DMS53 (cell line): ENCODE results near the gene SMOC2.
A peak's percentile ranks its signal among the peaks of the same experiment; 100 is the strongest.

Experiments
- DNase-seq: peaks from one replicate; lab custom pipeline; 2025; lab: John Stamatoyannopoulos, UW

SMOC2 gene

DNA sequence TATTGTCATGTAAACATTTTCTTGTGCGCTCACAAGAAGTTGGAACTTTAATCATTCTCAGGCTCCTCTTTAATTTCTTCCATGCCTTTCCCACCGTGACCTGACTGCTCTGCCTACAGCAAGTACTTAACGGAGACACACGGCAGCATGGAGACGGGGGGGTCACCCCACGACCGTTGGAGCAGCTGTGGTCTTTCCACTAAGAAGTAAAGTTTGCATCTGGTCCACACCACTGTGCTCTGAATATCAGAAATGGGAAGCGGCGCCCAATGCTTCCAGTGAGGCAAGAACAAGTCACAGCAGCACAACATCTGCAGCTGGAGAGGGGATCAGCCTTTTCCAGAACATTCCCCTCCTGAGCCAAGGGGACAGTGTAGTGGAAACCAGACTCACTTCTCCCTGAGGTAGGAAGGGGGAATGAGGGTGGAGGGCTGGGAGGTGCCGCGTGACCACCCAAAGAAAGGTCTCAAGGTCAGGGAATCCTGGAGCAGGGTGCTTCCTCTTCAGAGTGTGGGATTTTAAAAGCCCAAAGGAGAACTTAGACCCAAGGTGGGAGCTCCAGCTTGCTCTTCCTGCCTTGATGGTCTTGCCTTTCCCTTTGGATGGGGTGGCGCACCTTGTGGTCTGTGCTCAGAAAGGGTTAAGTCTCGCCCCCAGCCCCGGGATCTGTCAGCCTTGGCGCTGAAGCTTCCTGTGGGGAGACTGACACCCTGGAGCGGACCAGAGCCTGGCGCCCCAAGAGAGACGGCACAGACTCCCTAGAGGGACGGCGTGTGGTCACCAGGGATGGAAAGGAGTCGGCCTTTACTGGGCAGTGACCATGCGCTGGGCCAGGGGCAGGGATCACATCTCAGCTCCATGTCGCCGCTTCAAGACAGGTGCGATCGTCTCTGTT, 25.6 kb upstream of the SMOC2 start:
- no peak for DNase-seq

DNA sequence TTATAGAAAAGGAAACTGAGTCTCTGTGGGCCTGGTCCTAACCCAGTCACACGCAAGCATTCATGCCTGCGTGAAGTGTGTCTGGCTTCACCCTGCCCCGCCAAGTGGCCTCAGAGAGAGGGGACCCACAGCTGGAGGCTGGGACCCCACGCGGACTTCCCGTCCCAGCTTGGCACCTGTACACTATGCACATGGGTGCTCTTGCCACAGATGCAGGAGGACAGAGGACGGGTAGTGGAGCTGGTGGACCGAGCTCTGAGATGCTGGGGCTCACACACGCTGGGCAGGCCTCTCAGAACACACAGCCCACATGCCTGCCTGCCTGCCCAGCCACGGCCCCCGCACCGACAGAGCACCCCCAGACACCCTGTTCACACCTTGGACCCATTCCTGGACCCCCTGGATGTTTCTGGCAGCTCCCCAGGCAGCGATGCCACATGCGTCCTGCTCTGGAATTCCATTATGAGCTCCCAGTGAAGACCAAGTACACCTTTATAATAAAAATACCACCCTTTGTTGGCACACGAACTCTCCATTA, 24.9 kb upstream of the SMOC2 start:
- no peak for DNase-seq

DNA sequence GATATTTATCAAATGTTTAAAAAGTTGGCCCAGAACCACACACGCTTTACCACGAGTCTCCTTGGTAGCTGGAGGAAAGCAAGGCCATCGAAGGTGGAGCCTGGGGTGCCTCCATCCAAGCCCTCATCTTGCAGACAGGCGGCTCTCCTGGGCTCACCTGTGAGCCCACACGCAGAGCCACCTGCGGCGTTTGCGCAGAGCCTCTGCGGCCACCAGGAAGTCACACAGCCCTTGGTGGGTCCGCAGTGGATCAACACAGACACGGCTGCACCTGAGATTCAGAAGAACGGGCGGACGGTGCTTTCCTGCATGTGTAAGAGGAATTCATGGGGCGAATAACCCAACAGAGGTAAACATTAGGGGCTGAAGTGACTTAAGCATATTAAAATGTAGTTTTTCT, 24.5 kb upstream of the SMOC2 start:
- DNase-seq = no peak

GRCh38 chr6:168417191-168417590, 23.8 kb upstream of the SMOC2 start:
- peak; percentile 73 for DNase-seq

GRCh38 chr6:168417679-168418557, 23.1 kb upstream of the SMOC2 start:
- no peak for DNase-seq

DNA sequence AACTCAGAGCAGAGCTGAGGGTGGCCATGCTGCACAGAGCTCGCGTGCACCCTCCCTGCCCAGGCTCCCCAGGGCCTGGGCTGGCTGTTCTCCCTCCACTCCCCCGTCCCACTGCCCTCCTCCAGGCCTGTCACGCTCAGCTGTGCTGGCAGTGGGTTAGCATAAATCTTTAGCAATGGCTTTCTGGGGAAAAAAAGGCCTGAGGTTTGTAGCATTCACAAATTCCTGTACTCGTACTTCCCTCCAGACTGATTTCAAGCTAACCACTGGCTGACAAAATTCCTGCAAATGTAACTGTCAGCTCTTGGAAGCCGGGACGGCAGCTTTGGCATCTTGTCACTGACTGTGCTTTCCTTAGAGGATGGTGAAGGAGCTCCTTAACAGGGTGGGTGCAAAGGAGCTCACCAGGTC, 22.3 kb upstream of the SMOC2 start:
- no peak for DNase-seq

DNA sequence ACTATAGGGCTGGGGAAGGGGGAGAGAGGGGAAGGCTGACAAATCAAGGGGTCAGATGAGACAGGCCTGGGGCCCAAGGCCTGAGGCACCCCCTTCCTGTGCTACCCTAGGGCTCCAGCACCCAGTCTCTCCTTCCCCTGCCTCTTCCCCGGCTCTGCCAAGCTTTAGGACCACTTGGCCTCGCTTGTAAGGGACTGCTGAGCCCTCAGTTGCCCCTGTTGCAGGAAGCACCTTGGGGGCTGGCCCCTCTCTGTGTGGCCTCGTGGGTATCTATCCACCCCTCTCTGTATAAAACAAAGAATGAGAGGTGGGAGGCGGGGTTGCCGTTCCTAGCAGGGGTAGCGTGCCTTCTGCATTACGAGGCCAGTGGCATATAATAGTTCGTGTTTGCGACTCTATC, 21.4 kb upstream of the SMOC2 start:
- DNase-seq = no peak

GRCh38 chr6:168420084-168420483, 20.9 kb upstream of the SMOC2 start:
- no peak for DNase-seq

GRCh38 chr6:168420706-168421105, 20.3 kb upstream of the SMOC2 start:
- no peak for DNase-seq

- DNase-seq = no peak
Observed at GRCh38 chr6:168427184-168427583, 13.8 kb upstream of the SMOC2 start.

DNA sequence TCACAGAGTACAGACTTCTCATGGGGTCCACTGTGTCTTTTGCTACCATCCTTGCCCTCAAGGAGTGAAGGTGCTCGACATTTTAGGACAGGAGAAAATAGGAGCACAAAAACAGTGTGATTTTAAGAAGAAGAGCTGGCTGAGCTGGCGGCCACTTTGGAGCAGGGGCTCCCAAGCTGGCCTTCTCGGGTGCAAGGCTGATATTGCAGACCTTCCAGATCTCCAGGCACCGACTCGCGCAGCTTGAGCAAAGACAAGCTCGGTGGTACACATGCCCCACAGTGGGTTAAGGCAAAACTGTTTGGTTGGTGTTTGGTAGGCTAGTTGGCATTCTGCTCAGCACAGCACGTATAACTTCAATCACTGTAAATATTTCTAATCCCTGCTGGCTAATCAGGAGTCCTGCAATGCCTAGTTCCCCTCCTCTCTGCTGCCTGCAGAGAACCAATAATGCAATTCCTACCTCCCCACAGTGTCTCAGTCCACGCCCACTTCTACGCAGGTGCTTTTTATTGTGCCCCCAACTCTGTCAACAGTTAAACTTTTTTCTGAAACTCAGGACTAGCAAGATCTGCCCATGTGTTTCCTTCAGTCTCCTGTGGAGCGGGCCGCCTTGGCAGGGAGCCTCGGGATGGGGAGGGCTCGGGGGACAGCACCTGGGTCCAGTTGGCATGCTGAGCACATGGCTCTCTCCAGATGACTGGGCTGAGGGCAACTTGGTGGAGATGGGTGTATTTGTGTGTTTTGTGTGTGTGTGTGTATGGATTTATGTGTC, 12.7 kb upstream of the SMOC2 start:
- no peak for DNase-seq

DNA sequence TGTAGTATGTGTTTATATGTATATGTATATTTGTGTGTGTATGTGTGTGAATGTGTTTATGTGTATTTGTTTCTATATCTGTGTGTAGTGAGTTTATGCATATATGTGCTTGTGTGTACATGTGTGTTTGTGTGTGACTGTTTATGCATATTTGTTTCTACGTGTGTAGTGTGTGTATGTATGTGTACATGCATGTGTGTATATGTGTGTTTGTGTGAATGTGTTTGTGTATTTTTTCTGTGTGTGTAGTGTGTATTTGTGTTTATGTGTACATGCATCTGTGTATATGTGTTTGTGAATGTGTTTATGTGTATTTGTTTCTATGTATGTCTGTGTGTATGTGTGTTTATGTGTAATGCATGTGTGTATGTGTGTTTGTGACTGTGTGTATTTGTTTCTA, 12.1 kb upstream of the SMOC2 start:
- DNase-seq = no peak

DNA sequence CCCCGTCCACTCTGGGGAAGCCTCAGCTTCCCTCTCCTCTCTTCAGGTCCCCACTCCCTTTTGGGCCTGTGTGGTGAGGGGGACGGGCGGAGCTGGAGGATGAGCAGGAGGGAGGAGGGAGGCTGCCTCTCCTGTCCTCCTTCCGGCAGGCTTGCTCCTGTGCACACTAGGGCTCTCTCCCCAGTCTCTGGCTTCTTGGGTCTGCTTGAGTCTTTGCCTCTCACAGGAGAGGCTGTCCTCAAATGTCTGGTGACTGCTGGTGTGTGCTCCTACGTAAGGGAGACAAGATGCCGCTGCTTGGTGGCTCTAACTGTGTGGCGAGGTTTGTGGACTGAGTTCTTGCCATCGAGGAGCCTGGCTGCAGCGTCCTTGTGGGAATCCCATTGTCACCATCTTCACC, 8.8 kb upstream of the SMOC2 start:
- no peak for DNase-seq

DNA sequence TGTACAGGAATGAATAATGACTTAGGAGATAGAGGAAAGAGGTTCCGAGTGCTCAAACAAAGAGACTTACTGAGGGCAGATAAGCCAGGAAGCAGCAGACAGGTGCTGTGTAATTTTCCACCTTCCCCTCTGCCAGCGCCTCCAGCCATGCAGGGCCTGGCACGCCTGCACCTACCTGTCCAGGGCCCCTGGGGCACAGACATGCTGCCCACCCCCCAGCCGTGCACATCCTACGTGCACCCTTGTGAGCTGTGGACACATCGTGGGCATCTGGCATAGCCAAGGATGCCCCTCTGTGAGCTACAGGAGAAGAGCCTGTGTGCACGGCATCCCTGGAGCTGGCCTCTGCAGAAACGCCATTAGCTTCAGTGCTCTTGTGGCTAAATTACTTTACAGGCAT, 7.1 kb upstream of the SMOC2 start:
- no peak for DNase-seq

DNA sequence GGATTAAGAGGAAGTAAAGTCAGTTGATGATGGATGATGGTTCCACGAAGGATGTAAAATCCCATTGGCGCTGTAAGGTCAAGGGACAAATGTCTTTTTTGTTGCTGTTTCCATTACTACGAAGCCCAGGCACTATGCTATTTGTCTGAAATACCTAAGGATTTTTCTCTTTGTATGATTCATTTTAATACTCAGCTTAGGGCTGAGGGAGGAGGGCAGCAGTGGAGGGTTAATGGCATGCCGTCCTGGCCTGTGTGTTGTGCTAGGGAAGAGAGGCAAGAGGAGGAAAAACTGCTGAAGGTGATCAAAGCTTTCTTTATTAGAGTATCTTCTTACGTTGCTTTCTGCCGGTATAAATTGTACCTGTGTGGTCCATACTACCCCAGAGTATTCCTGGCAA, 6.5 kb upstream of the SMOC2 start:
- DNase-seq = no peak

DNA sequence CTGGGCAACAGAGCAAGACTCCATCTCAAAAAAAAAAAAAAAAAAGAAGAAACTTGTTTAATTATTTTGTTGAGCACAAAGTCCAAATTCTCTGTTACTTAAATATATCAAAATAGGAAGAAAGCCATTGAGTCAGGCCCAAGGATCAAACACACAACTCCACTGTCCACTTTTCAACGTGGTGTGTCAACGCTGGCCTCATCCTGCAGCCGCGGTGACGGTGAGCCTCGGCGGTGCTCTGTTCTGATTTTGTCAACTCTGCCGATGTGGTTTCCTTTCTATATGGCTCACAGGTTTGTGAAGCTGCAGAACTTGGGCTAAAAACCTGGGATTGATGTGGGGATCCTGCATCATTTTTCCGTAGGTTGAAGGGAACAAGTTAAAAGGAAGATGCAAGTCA, 3.2 kb upstream of the SMOC2 start:
- no peak for DNase-seq

DNA sequence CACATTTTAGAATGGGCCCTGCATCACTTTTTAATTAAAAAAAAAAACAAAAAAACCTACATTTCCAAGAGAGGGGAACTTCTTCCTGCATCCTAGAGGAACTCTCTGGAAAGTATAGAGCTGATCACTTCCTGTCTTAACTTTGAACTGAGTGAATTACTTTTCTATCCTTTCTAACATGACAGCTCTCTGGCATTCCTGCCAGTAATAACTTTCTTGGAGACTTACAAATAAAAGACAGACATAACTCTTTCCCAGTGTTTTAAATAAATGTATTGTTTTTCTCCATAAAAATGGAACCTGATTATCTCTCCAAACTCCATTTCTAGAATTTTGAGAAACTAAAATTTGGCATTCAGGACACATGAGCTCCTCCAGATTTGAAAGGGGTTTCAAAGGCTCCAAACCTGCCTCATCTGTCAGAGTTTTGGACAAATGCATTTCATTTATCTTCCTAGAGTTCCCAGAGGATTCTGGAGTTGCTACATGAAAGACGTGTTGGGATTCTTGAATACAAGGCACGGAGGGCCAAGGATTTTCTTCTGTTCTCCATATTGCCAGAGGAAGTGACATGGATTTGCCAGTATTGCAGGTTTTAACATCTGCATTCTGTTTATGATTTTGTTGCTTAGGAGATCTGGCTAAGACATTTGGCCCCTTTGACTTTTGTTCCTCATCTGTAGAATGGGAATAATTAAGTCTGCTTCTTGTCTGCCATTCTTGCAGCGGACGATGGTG, 2.0 kb upstream of the SMOC2 start:
- no peak for DNase-seq

GRCh38 chr6:168439794-168440450, 1.1 kb upstream of the SMOC2 start:
- DNase-seq = no peak

DNA sequence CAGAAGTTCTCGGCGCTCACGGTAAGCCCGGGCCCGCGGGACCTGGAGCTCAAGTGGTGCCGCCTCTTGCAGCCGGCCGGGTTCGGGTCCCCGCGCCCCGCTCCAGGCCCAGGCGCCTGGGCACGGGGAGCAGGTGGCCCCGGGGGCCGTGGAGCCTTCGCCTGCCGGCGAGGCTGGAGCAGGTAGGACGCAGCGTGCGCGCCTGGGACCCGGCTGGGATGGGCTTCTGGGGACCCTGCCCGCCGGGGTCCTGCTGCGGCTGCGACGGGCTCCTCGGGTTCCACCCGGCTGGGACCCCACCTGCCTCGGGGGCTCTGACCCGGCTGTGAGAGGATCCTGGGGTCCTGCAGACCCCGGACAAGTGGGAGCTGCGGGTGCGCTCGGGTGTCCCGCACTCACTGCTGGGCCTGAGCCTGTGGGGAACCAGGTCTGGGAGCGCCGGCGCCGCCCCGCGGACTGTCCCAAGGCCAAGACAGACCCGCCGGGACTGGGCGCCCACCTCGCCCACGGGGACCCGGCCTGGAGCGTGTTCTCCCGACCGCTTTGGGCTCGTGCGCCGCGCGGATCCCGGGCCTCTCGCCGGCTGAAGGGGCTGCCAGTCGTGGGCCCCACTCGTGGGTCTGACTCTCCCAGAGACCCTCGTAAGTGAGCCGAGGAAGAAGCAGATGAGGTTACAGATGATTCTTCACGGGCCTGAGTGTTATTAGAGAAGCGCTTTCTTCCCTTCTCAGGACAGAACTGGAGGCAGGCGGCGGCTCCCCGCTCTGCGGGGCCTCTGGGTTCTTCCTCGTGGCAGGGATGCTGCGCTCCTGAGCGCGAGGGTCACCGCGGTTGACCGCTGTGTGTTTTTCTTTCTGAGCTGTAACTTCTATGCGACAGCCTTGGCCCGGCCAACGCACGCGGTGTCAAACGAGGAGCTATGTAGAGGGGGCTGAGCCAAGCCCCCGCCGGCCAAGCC, 729 bp downstream of the SMOC2 start:
- peak; percentile 43 for DNase-seq

GRCh38 chr6:168442646-168443045, 1.7 kb downstream of the SMOC2 start:
- no peak for DNase-seq
